Forelimb muscle (tissue), 1 donor: ENCODE results near the gene TMEM255B. TPM values are rescaled to one million over a fixed set of nuclear protein-coding genes. Genes with fewer than 3 reads are reported as not detected.

Experiments
- DNase-seq: peaks from one replicate; pipeline ENCODE4 v3.0.0-alpha.2; 2013; ENCODE audit warnings: low read depth
- polyA plus RNA-seq: library from polyadenylated mRNA; unstranded; fragments of 120-200 nt; gene quantifications from one replicate; pipeline ENCODE4 v1.2.1, GENCODE V29; 2013; ENCODE audit not compliant: insufficient read length

The TMEM255B gene
- polyA plus RNA-seq, 1 donor, result 7.2 TPM

DNA sequence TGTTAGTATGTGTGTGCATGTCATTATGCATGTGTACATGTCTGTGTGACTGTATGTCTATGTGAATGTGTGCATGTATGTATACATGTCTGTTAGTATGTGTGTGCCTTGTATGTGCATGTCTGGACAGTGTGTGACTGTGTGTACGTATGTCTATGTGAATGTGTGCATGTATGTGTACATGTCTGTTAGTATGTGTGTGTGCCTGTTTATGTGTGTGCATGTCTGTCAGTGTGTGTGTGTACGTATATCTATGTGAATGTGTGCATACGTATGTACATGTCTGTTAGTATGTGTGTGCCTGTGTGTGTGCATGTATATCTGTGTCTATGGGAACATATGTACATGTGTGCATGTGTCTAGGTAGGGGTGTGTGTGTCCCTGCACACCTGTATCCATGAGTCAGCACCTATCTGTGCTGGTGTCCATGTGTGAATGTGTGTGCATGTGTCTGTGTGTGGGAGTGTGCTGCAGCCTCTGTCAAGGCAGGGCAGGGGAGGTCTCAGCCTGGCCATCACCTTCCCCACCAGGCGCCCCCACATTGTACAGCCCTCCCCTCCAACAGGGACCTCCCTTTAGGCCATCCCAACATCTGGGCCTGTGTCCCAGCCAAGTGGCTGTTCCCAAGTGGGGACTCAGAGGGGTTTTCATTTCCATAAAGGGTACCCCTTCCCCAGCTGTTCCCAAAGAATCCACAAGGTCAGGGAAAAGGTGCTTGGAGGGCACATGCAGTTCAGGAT, 100.5 kb downstream of the TMEM255B start:
- DNase-seq, result no peak

- DNase-seq, result no peak
Measured at GRCh38 chr13:113860051-113860664, 101.1 kb downstream of the TMEM255B start.

DNA sequence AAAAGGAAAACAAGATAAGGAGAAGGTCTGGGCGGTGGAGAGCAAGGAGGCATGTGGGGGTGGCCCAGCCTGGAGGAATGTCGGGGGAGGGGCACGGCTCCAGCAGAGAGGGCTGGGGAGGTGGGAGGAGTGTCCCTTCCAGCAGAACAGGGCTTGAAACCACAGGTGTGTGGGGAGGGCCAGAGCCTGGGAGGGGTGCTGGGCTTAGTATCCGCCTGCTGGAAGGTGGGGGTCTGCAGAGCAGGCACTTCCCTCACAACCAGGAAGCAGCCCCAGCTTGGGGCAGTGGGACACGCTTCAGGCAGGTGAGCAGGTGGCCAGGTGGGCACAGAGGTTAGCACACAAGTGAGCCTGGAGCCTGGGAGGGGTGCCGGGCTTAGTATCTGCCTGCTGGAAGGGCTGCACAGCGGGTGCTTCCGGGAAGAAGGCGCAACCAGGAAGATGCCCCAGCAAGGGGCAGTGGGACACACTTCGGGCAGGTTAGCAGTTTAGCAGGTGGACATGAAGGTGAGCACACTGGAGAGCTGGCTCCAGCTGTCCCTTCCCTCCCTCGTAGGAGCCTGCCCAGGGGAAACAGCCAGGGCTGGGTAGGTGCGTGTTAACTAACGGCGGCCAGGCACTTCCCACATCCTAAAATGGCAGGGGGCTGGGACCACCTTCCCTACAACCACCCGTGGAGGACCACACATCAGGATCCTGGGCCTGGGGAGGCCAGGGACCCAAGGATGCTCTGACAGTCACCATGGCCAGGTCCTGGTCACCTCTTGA, 101.8 kb downstream of the TMEM255B start:
- DNase-seq, result no peak

GRCh38 chr13:113861433-113862030, 102.5 kb downstream of the TMEM255B start:
- DNase-seq, result no peak

DNA sequence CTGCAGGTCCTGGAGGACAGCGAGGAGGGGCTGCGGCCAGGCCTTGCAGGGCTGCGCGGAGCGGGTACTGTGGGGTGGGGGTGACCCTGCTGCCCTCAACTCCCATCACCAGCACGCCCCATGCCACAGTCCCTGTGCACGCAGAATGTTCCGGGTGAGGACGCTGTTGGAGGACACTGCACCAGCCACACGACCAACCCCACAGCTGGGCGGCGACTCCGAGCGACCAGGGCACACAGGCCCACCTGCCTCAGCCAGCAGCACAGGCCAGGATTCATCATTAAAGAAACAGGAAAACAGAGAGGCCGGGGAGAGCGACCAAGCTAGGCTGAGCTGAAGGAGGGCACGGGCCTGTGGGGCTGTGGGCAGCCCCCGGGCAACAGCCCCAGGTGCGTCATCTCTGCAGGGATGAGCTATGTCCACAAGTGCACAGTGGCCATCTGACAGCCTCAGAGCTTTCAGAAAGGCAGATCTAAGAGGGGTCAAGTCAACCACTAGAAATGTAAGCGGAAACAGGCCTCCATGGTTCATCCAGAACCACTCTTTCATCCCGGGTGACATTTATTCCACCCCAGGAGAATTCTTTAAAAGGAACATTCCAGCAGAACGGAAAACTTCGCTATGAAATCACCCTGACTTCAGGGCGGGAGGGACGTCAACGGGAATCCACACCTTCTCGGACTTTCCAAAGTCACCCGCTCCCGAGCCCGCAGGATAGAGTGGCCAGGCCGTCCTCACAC, 103.3 kb downstream of the TMEM255B start:
- DNase-seq, result no peak

DNA sequence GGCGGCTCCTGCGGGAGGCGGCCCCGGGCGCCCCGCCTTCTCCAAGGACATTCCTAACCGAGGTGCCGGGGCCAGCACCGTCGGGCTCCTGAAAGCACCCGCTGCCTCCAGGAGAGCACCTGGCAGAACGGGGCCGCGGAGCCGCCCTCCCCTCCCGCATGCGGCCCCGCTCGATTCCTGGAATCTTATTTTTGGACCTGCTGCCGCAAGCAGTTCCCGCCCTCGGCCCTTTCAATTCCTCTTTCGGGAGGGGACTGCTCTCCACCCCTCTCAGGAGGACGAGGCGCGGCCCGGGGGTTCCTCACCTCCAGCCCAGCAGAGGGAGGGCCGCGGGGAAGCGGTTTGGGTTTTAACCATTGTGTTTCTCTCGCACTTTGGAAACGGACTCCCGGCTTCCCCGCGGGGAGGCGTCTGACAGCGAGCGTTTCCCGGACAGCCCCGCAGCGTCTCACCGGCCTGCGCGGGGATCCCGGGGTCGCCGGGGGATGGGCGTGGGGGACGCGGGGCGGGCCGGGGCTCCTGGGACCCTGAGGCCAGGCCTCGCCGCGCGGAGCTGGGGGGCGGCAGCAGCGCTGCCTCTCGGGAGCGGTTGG, 104.0 kb downstream of the TMEM255B start:
- DNase-seq, result no peak

DNA sequence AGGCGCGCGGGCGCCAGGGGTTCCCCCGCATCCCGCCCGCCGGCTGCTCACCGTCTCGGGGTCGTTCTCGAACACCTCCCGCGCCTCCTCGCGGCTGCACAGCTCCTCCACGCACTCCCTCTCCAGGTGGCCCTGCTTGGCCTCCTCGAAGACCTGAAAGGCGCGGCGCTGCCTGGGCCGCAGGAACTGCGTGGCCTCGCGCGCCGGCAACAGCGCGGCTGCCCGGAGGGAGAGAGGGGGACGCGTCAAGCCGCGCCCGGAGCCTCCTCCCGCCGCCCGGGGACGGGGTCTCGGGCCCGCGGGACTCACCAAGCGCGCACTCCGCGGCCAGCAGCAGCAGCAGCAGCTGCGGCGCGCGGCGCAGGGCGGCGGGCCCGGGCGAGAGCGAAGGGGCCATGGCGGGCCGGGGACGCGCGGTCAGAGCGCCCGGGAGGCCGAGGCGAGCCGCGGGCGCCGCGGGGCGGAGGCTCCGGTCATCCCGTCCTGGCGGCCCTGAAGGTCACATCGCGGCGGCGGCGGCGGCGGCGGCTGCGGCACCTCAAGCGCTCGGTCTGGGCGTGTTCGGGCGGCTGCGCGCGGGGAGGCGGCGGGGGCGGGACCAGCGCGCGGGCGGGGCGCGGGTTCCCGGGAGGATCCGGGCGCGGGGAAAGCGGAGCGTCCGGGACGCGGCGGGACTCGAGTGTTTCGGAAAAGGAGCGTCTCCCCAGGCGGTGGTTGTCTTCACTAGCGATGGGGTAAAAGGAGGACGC, 104.7 kb downstream of the TMEM255B start, which contains the start of gene GAS6:
Gene GAS6 (minus strand): TSS at position 553 of the 749 bp plus-strand sequence. CDS start 156 bp downstream, at position 397.
- DNase-seq, result no peak

- no peak for DNase-seq
Measured at GRCh38 chr13:113864273-113864890, 105.4 kb downstream of the TMEM255B start.

DNA sequence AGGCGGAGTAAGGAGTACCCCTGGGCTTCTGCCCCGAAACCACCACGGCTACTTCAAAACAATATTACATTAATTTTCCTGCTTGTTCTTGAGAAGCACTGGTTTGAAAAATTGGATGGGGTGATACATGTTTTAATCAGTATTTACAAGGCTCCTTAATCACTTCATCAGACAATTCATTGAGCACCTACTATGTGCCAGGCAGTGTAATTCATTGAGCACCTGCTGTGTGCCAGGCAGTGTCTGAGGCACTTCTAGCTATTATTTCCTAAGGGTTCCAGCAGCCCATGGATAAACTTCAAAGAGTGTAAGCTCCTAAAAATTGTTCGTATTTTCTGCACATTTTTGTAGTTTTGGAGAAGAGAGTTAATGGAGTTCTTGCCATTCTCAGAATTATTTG, 106.4 kb downstream of the TMEM255B start:
- DNase-seq, result no peak

Other genes starting within 250 kb of the TMEM255B start
- 45.7 TPM for gene TFDP1, start 174.5 kb upstream of the TMEM255B start, polyA plus RNA-seq
- 0.09 TPM for gene ATP4B, start 101.0 kb upstream of the TMEM255B start, polyA plus RNA-seq
- 0.28 TPM for gene GRK1, start 92.0 kb upstream of the TMEM255B start, polyA plus RNA-seq
- gene GAS6, start 104.8 kb downstream of the TMEM255B start, polyA plus RNA-seq, result 36.0 TPM
- 0.57 TPM for gene C13orf46, start 214.8 kb downstream of the TMEM255B start, polyA plus RNA-seq